Panc1 (cell line): ENCODE results near the gene FBXO9.

Experiments
- CTCF ChIP-seq: fragments of 450-650 bp; IDR thresholded peaks from 2 replicates; pipeline ENCODE4 v1.5.1; 2017; ENCODE audit warnings: mild to moderate bottlenecking
- POLR2AphosphoS5 ChIP-seq: IDR thresholded peaks from 2 replicates; pipeline ENCODE4 v1.6.1; 2012; ENCODE audit warnings: mild to moderate bottlenecking, low read depth, low read length, moderate library complexity
- REST ChIP-seq, 2 experiments: IDR thresholded peaks; 2 replicates each; pipeline ENCODE4 v1.6.1; 2011 to 2012; ENCODE audit warnings: low read depth in 2 of 2, control low read depth in 1 of 2, low read length in 1 of 2, mild to moderate bottlenecking in 1 of 2, moderate library complexity in 1 of 2; ENCODE audit not compliant: insufficient read depth in 1 of 2
- SIN3A ChIP-seq: IDR thresholded peaks from 2 replicates; pipeline ENCODE4 v1.6.1; 2012; ENCODE audit warnings: low read depth, mild to moderate bottlenecking, low read length, moderate library complexity, borderline replicate concordance; ENCODE audit not compliant: insufficient read depth
- TCF7L2 ChIP-seq: IDR thresholded peaks from 2 replicates; pipeline ENCODE4 v1.6.1; 2011; ENCODE audit warnings: mild to moderate bottlenecking, low read depth, low read length, inconsistent platforms

GRCh38 chr6:53062169-53062539, 3.0 kb upstream of the FBXO9 start:
- TF ChIP-seq SIN3A, result no peak
- no peak for TF ChIP-seq CTCF
- TF ChIP-seq POLR2AphosphoS5, result no peak
- no peak for TF ChIP-seq REST (IDR thresholded peaks at IDR 0.05; ENCODE audit: insufficient read depth in 1 of 2, low read depth in 2 of 2, low read length in 1 of 2)
- TF ChIP-seq TCF7L2, result no peak
